ENCODE results near the gene HAP1.

- TF ChIP-seq YY1 (IDR thresholded peaks at IDR 0.05; ENCODE audit: low read depth, low read length): no peak
- TF ChIP-seq POLR2A (IDR thresholded peaks at IDR 0.05; ENCODE audit: control extremely low read depth in 1 of 2, low read depth in 2 of 2, low read length in 2 of 2): no peak
- TF ChIP-seq, protein P1, sequence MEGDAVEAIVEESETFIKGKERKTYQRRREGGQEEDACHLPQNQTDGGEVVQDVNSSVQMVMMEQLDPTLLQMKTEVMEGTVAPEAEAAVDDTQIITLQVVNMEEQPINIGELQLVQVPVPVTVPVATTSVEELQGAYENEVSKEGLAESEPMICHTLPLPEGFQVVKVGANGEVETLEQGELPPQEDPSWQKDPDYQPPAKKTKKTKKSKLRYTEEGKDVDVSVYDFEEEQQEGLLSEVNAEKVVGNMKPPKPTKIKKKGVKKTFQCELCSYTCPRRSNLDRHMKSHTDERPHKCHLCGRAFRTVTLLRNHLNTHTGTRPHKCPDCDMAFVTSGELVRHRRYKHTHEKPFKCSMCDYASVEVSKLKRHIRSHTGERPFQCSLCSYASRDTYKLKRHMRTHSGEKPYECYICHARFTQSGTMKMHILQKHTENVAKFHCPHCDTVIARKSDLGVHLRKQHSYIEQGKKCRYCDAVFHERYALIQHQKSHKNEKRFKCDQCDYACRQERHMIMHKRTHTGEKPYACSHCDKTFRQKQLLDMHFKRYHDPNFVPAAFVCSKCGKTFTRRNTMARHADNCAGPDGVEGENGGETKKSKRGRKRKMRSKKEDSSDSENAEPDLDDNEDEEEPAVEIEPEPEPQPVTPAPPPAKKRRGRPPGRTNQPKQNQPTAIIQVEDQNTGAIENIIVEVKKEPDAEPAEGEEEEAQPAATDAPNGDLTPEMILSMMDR (IDR thresholded peaks at IDR 0.05; ENCODE audit: control extremely low read depth in 1 of 3, insufficient read depth in 1 of 3, low read depth in 1 of 3, low read length in 3 of 3): no peak
- TF ChIP-seq EZH2 (IDR thresholded peaks at IDR 0.05; ENCODE audit: low read depth, low read length, severe bottlenecking): no peak
- TF ChIP-seq USF2 (IDR thresholded peaks at IDR 0.05; ENCODE audit: low read length): no peak
- TF ChIP-seq RAD21 (IDR thresholded peaks at IDR 0.05 in 1 of 2, conservative IDR thresholded peaks at IDR 0.05 in 1 of 2; ENCODE audit: low read depth in 2 of 2, low read length in 2 of 2): no peak
- TF ChIP-seq BACH1 (IDR thresholded peaks at IDR 0.05; ENCODE audit: low read length): no peak
- TF ChIP-seq TCF12 (IDR thresholded peaks at IDR 0.05; ENCODE audit: low read depth, low read length): no peak
- TF ChIP-seq HDAC6 (IDR thresholded peaks at IDR 0.05; ENCODE audit: low read depth, low read length): no peak
- TF ChIP-seq BRCA1 (IDR thresholded peaks at IDR 0.05; ENCODE audit: low read depth, low read length): no peak
- TF ChIP-seq TEAD4 (IDR thresholded peaks at IDR 0.05; ENCODE audit: low read depth, low read length): no peak
- no peak for TF ChIP-seq NANOG (IDR thresholded peaks at IDR 0.05; ENCODE audit: insufficient read depth, low read depth, low read length, poor library complexity, severe bottlenecking)
- TF ChIP-seq SRF (IDR thresholded peaks at IDR 0.05; ENCODE audit: low read depth, low read length): no peak
Measured at GRCh38 chr17:41737680-41738023, 3.2 kb upstream of the HAP1 start.

Data from H1 (cell line).